GM13976 (cell line): ENCODE measurements around the gene SCGB1A1.
A peak's percentile ranks its signal among the peaks of the same experiment; 100 is the strongest.

Source experiments
- DNase-seq: peaks from one replicate; pipeline ENCODE4 v3.0.0; 2012; ENCODE audit warnings: low spot score
- CTCF ChIP-seq: IDR thresholded peaks from 2 replicates; pipeline ENCODE4 v1.5.1; 2012; ENCODE audit warnings: borderline replicate concordance, mild to moderate bottlenecking; ENCODE audit not compliant: insufficient read depth; ENCODE audit errors: extremely low read depth, missing control alignments, control extremely low read depth
- in situ Hi-C: fragments of 300-500 bp; cut with MboI; formaldehyde crosslinking; loops from one replicate; pipeline ENCODE4 v1.12.0; 2022; ENCODE audit warnings: low sequenced_read_pairs, mixed read lengths, inconsistent platforms; ENCODE audit not compliant: unreplicated experiment

Gene SCGB1A1

GRCh38 chr11:62461740-62462507 lies 43.1 kb downstream of the SCGB1A1 start:
- in situ Hi-C loops: no loop called here
- TF ChIP-seq CTCF: no peak
- DNase-seq: no peak

GRCh38 chr11:62462508-62462892 lies 43.7 kb downstream of the SCGB1A1 start:
- in situ Hi-C loops: no loop called here
- no peak for TF ChIP-seq CTCF
- DNase-seq: no peak

- DNase-seq: no peak
- no peak for TF ChIP-seq CTCF
- in situ Hi-C loops: no loop called here
Measured at GRCh38 chr11:62463121-62463542, 44.3 kb downstream of the SCGB1A1 start.

- no peak for DNase-seq
- in situ Hi-C loops: no loop called here
- peak; percentile 39 for TF ChIP-seq CTCF
Measured at GRCh38 chr11:62464655-62465054, 45.8 kb downstream of the SCGB1A1 start.

GRCh38 chr11:62466444-62466843 lies 47.6 kb downstream of the SCGB1A1 start:
- TF ChIP-seq CTCF: no peak
- in situ Hi-C loops: no loop called here
- no peak for DNase-seq

GRCh38 chr11:62468577-62468976 lies 49.7 kb downstream of the SCGB1A1 start:
- in situ Hi-C loops: no loop called here
- TF ChIP-seq CTCF: no peak
- no peak for DNase-seq
